Measurements from ENCODE around the gene SERPINB8. TPM values are rescaled to one million over a fixed set of nuclear protein-coding genes. Genes with fewer than 3 reads are reported as not detected.

SERPINB8 gene
- total RNA-seq, 2 experiments from 2014 or later, result 16.8 to 17.0 TPM

DNA sequence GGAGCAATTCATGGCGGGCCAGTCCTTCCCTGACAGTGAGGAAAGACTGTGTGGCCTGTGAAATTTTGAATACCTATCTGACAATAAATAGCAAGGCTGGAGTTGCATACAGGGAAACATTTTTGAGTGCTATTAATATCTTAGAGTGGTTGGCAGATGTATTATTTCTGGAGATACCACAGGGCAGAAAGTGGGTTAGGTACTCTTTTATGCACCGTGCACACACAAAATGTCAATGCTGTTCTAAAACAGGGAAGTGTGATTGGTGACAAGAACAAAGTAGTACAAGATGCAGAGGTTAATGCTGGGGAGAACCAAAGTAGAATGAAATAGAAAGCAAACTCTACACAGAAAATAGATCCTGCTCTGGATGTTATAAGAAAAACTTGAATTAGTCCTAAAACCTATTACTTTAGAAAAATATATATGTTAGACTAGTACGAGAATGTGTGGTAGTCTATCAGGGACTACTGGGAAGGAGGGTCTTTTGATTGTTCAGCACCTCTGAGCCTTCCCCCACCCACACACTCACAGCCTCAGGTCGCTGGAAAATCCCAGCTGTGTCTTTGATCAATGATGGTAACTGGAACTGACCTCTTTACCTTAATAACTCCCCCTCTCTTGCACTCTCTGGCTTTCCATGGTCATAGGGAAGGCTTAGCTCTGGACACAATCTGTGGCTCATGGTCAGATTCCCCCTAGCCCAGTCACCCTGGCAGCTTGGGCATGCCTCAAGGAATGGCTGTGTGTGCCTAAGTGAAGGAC, 58.2 kb downstream of the SERPINB8 start:
- no peaks in the 10 kb centered on the region for H3K4me1 Mint-ChIP-seq
- no peak overlapping the region for H3K4me3 Mint-ChIP-seq
- no peaks in the 10 kb centered on the region for H3K9me3 Mint-ChIP-seq
- H3K27ac Mint-ChIP-seq, result no peak overlapping the region
- H3K27me3 Mint-ChIP-seq, result peaks cover 26% of the 10 kb centered on the region
- H3K36me3 Mint-ChIP-seq, result no peaks in the 10 kb centered on the region
- no peak for DNase-seq

DNA sequence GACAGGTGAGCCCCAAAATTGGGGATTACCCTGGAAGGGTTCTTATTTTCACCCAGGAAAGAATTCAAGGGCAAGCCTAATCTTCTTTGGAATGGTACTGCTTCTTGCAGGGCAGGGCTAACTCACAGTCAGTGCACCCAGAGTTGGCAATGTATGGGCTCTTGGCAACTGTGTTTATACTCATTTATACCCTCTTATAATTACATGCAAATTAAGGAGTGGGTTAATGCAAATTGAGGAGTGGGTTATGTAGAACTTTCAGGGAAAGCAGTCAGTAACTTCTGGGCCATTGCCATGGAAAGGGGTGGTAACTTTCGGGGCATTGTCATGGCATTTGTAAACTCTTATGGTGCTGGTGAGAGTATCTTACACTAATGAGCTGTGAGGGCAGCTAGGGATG, 59.2 kb downstream of the SERPINB8 start:
- DNase-seq, result no peak
- H3K4me1 Mint-ChIP-seq, result no peaks in the 10 kb centered on the region
- no peaks in the 10 kb centered on the region for H3K36me3 Mint-ChIP-seq
- no peaks in the 10 kb centered on the region for H3K9me3 Mint-ChIP-seq
- H3K27me3 Mint-ChIP-seq, result peaks cover 26% of the 10 kb centered on the region
- H3K4me3 Mint-ChIP-seq, result no peak overlapping the region
- H3K27ac Mint-ChIP-seq, result no peak overlapping the region

DNA sequence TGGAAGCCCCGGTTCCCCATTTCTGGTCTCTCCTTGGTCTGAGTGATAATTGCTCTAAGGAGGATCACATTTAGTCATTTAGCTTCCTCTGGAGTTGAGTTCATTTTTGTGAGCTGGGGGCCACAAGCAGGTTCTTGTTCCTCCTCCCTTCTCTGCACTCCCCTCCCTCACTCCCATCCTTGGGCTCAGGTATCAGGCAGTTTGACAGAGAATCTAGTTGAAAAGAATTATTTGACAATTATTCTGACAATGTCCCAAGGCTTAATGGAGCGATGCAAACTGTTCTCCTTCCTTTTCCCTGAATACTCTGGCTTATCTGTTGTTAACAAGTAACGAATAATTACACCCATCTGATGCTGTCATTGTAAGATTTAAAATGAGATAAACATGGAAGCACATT, 61.5 kb downstream of the SERPINB8 start:
- no peaks in the 10 kb centered on the region for H3K9me3 Mint-ChIP-seq
- no peaks in the 10 kb centered on the region for H3K36me3 Mint-ChIP-seq
- no peaks in the 10 kb centered on the region for H3K4me1 Mint-ChIP-seq
- peaks cover 26% of the 10 kb centered on the region for H3K27me3 Mint-ChIP-seq
- H3K27ac Mint-ChIP-seq, result no peak overlapping the region
- H3K4me3 Mint-ChIP-seq, result no peak overlapping the region
- DNase-seq, result no peak

DNA sequence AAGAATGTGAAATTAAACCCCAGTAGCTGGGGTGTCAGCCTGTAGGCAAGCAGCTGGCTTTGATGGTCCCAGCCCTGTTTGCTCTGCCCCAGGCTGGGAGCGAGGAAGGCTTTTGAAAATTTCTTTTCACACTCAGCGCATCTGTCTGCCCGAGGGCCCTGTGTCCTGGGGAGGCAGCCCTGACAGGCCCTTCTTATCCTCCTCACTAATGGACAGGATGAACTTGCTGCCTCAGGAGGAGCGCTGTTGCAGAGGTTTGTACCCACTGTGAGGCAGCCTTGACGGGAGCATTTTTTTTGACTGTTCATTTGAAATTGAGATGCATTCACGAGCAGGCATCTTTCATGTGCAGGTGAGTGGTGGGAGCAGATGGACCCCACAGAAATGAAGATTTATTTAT, 62.4 kb downstream of the SERPINB8 start:
- H3K9me3 Mint-ChIP-seq, result no peaks in the 10 kb centered on the region
- no peaks in the 10 kb centered on the region for H3K4me1 Mint-ChIP-seq

GRCh38 chr18:64037812-64038414, 68.0 kb downstream of the SERPINB8 start:
- DNase-seq, result no peak
- Mint-ChIP-seq H3K4me1 (no peaks in the 10 kb centered on the region), H3K9me3 (no peaks in the 10 kb centered on the region), H3K4me3 (no peak overlapping the region), H3K27ac (no peak overlapping the region), H3K27me3 (peaks cover 4% of the 10 kb centered on the region), H3K36me3 (no peaks in the 10 kb centered on the region)

More for the DNA sequence above, 62.4 kb downstream of the SERPINB8 start:
- no peak overlapping the region for H3K27ac Mint-ChIP-seq
- no peaks in the 10 kb centered on the region for H3K36me3 Mint-ChIP-seq
- no peak overlapping the region for H3K4me3 Mint-ChIP-seq
- H3K27me3 Mint-ChIP-seq, result peaks cover 30% of the 10 kb centered on the region
- no peak for DNase-seq

Other genes with a start within 250 kb of the SERPINB8 start
- not detected for gene SERPINB7, start 194.7 kb upstream of the SERPINB8 start, total RNA-seq
- not detected for gene SERPINB2, start 82.4 kb upstream of the SERPINB8 start, total RNA-seq
- under 1 TPM in 1 of 2 experiments, not detected in 1; 0.14 TPM for gene SERPINB10, start 62.1 kb upstream of the SERPINB8 start, total RNA-seq
- gene HMSD, start 20.8 kb upstream of the SERPINB8 start, total RNA-seq, result 1 to 10 TPM; 1.8 to 4.4 TPM
- not detected for gene LINC00305, start 179.0 kb downstream of the SERPINB8 start, total RNA-seq

Data from activated naive CD8-positive, alpha-beta T cell treated with anti-CD3 and anti-CD28 coated beads for 36 hours (primary cell).